ENCODE results near the gene ADGRD1.

The ADGRD1 gene

DNA sequence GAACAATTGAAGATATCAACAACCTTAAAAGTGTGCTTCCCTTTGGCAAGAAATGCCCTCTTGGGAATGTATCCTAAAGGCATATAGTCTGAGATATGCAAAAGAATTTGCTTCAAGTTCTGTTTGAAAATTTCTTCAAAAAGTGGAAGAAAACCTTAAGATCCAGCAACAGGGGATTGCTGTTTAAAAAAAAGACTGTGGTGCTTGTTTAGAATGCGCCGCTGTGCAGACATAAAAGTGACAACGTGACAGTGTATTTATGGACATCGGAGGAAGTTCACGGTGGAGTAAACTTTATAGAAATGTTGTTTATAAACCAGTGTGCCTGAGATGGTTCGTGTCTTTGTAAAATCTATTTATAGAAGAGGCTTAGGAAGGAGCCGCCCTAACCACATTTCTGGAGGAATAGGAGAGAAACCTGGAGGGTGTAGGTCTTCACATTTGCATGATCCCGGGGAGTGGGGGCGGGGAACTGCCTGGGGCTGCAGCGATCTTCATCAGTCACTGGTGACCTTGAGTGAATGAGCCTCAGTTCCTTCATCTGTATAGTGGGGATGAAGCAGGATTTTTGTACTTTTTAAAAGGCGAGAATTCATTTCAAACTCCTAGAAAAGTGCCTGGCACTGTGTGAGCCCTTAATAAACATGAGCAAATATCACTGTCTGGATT lies 27.5 kb downstream of the ADGRD1 start:
- no peak for DNase-seq
- CTCF ChIA-PET = no interaction called here
- no peak overlapping the region for H3K4me3 Mint-ChIP-seq
- H3K4me1 Mint-ChIP-seq = no peaks in the 10 kb centered on the region
- H3K27ac Mint-ChIP-seq = no peak overlapping the region
- no peaks in the 10 kb centered on the region for H3K36me3 Mint-ChIP-seq
- no peaks in the 10 kb centered on the region for H3K9me3 Mint-ChIP-seq
- H3K27me3 Mint-ChIP-seq = peaks cover 36% of the 10 kb centered on the region

DNA sequence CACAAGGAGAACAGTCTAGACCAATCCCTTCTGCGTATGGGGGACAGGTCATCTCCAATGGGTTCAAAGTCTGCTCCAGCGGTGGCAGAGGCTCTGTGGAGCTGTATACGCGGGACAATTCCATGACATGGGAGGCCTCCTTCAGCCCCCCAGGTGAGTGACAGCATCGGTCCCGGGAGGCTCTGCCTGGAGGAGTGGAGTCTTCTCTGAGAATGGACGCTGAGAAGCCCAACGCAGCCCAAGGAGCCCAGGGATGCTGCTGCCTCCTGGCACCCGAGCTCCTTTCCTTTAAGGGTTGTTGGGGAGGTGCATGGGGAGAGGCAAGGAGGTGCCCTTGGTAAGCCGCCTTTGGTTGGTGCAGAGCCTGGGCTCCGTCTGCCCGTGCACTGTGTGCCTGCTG lies 28.2 kb downstream of the ADGRD1 start:
- CTCF ChIA-PET = no interaction called here
- no peak for DNase-seq
- H3K4me1 Mint-ChIP-seq = no peaks in the 10 kb centered on the region

DNA sequence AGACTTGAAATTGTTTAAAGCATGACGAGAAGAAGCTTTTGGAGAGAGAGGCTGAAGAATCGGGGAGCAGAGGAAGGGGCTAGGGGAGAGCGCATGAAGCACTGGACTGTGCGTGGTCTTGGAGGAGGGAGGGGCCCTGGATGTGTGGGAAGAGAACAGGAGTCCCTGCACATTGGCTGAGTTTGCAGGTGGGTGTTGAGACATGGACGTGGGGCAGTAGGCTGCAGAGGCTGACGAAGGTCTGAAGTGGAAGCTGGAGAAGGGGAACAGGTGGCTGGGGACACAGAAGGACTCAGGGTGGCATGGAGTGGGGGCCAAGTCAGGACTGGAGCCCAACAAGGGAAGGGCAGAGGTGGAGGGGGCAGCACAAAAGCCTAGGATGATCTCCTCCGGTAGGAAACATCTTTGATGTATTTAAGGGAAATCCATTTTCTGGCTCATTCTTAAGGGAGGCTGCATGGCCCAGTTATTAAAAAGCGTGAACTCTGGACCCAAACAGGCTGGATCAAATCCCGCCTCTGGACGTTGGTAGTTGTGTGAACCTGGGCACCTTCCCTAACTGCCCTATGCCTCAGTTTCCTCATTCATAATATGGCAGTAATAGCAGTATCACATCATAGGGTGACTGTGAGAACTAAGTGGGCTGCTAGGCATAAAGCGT lies 29.0 kb downstream of the ADGRD1 start:
- Mint-ChIP-seq H3K9me3 (no peaks in the 10 kb centered on the region), H3K36me3 (no peaks in the 10 kb centered on the region), H3K4me1 (no peaks in the 10 kb centered on the region), H3K4me3 (no peak overlapping the region), H3K27ac (no peak overlapping the region), H3K27me3 (peaks cover 36% of the 10 kb centered on the region)
- DNase-seq = no peak
- CTCF ChIA-PET = no interaction called here

More for the DNA sequence above, 28.2 kb downstream of the ADGRD1 start:
- Mint-ChIP-seq H3K36me3 (no peaks in the 10 kb centered on the region), H3K27me3 (peaks cover 36% of the 10 kb centered on the region), H3K27ac (no peak overlapping the region), H3K4me3 (no peak overlapping the region), H3K9me3 (no peaks in the 10 kb centered on the region)

DNA sequence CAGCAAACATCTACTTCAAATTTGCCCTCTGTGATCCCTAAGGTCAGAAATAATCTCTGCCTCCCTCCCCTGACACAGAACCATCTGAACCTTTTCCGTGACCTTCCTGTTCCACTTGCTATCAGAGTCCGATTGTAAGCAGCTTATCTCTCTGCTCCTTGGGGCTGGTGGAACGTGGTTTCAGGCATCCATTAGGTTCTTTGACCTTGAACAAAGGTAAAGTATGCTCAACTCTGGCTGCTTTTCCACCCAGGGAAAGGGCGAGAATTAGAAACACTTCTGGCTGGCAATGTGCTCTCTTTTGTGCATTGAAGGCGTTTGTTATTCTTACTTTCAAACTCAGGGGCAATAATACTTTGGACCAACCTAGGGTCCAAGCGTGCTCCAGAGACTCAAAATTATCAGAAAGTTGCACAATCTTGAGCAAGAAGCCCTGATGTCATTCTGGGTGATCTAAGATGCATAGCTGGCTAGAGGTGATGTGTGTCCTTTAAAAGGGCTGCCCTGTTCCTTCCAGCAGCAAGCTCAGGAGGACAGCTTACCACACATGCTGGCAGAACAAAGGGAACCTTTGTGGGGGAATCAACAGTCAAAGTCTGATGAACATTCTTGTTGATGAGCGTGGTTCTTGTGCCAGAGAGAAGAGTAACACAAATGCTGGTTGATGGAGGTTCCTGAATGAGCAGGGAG lies 29.8 kb downstream of the ADGRD1 start:
- CTCF ChIA-PET = no interaction called here
- no peaks in the 10 kb centered on the region for H3K4me1 Mint-ChIP-seq
- no peaks in the 10 kb centered on the region for H3K36me3 Mint-ChIP-seq
- H3K9me3 Mint-ChIP-seq = no peaks in the 10 kb centered on the region
- DNase-seq = no peak
- no peak overlapping the region for H3K27ac Mint-ChIP-seq
- H3K27me3 Mint-ChIP-seq = peaks cover 36% of the 10 kb centered on the region
- no peak overlapping the region for H3K4me3 Mint-ChIP-seq

DNA sequence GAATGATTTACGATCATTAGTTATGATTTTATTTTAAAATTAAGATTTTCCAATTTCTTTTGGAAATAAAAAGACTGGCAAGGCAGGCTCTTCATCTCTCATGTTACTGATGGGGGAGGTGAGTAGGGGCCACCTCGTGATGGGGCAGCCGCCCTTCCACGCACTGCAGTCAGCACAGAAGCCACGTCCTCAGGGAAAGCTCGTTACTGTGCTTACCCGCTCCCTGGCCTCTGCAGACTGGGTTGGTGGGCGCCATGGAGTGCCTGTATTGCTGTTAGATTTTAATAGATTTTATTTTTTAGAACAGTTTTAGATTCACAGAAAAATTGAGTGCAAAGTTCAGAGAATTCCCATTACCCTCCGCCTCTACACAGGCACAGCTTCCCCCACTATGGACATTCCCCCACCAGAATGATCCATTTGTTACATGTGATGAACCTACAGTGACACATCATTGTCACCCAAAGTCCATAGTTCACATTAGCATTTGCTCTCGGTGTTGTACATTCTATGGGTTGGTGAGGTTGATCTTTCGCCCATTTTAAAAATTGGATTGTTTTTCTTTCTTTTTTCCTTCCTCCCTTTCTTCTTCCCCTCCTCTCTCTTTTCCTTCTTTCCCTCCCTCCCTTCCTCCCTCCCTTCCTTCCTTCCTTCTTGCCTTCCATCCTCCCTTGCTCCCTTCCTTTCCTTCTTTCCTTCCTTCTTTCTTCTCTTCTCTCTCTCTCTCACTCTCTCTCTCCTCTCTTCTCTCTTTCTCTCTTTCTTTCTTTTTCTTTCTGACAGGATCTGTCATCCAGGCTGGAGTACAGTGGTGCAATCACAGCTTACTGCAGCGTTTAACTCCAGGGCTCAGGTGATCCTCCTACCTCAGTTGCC lies 30.7 kb downstream of the ADGRD1 start:
- Mint-ChIP-seq H3K9me3 (no peaks in the 10 kb centered on the region), H3K27me3 (peaks cover 38% of the 10 kb centered on the region), H3K4me1 (no peaks in the 10 kb centered on the region), H3K36me3 (no peaks in the 10 kb centered on the region), H3K27ac (no peak overlapping the region), H3K4me3 (no peak overlapping the region)
- DNase-seq = no peak
- CTCF ChIA-PET = no interaction called here

DNA sequence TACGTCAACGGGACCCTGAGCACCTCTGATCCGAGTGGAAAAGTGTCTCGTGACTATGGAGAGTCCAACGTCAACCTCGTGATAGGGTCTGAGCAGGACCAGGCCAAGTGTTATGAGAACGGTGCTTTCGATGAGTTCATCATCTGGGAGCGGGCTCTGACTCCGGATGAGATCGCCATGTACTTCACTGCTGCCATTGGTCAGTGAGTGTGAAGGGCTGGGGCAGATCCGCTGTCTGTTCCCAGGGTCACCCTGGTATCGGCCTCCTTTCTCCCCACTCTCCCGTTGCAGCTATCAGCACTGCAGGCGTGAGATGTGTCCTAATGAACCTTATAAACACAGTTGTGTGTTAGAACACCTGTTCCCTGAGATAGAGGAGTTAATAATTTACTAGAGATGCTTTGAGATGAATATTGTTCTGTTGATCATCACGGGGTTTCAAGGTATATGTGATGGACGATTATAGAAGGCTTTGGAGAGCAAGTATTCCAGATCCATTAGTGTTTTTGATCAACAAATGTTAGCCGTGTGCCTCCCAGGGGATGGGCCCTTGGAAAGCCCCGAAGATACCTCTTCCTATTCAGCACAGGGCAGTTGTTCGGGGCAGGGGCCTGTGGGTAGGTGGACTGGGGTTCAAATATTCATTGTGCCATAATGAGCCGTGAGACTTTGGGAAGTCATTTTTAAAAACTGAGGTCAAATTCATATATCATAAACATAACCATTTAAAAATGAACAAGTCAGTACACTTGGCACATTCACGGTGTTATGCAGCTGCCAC lies 33.6 kb downstream of the ADGRD1 start:
- CTCF ChIA-PET = no interaction called here
- Mint-ChIP-seq H3K36me3 (no peaks in the 10 kb centered on the region), H3K27ac (no peak overlapping the region), H3K4me3 (no peak overlapping the region), H3K4me1 (no peaks in the 10 kb centered on the region), H3K9me3 (no peaks in the 10 kb centered on the region), H3K27me3 (peaks cover 30% of the 10 kb centered on the region)
- no peak for DNase-seq

DNA sequence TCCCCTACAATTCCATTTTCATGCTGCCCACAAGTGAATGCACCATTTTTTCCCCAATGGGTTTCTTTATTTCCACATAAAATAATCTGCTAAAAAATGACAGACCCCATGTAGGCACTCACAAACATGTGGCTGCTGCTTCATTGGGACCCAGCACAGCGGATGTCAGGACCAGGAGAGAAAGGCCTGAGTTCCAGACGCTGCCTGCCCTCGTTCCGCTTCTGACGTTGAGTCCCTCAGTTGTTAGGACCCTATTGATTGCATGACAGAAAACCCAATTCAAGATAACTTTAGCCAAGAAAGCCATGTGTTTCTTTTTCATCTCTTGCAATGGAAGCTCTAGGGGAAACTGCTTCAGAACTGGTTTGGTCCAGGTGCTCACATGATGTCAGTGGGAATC lies 34.6 kb downstream of the ADGRD1 start:
- Mint-ChIP-seq H3K9me3 (no peaks in the 10 kb centered on the region), H3K36me3 (no peaks in the 10 kb centered on the region), H3K27ac (no peak overlapping the region), H3K4me3 (no peak overlapping the region), H3K27me3 (peaks cover 25% of the 10 kb centered on the region), H3K4me1 (no peaks in the 10 kb centered on the region)
- CTCF ChIA-PET = no interaction called here
- DNase-seq = no peak

DNA sequence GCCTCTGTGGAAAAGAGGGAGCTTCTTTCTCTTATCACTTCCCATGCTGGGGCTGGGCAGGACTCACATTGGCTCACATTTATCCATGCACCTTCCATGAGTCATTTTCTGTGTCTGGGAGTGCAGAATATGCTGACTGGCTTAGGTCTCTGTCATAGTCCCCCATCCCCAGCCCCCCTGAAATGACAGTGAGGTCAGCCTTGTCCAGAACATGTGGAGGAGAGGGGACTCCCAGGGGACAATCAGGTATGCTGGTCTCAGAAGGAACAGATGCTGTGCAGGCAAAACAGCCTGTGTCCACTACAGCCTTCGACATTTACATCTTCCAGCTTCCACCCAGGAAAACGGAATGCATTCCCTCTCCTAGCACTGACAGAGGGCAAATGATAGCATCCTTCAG lies 35.0 kb downstream of the ADGRD1 start:
- H3K27ac Mint-ChIP-seq = no peak overlapping the region
- no peaks in the 10 kb centered on the region for H3K9me3 Mint-ChIP-seq
- CTCF ChIA-PET = no interaction called here
- H3K4me1 Mint-ChIP-seq = no peaks in the 10 kb centered on the region
- H3K4me3 Mint-ChIP-seq = no peak overlapping the region
- peaks cover 27% of the 10 kb centered on the region for H3K27me3 Mint-ChIP-seq
- DNase-seq = no peak
- no peaks in the 10 kb centered on the region for H3K36me3 Mint-ChIP-seq

DNA sequence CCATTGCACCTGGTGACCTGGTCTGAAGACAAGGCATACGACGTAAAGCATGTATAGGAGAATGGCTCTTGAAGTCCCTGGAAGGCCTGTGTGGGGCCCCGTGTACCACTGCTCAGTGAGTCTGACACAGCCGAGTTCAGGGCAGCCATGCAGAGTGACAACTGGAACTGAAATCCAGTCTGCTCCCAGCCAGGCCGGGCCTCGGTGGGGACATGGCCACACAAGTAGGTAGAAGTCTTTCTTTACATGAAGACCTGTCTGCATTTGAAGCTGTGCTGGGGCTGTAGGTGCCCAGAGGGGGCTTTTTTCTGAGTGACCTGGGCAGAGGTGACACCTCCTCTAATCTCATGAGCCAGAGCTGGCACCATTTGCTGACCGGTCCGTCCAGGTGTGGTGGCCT lies 35.7 kb downstream of the ADGRD1 start:
- Mint-ChIP-seq H3K4me3 (no peak overlapping the region), H3K36me3 (no peaks in the 10 kb centered on the region), H3K27me3 (peaks cover 29% of the 10 kb centered on the region), H3K27ac (no peak overlapping the region), H3K9me3 (no peaks in the 10 kb centered on the region), H3K4me1 (no peaks in the 10 kb centered on the region)
- CTCF ChIA-PET = no interaction called here
- no peak for DNase-seq

DNA sequence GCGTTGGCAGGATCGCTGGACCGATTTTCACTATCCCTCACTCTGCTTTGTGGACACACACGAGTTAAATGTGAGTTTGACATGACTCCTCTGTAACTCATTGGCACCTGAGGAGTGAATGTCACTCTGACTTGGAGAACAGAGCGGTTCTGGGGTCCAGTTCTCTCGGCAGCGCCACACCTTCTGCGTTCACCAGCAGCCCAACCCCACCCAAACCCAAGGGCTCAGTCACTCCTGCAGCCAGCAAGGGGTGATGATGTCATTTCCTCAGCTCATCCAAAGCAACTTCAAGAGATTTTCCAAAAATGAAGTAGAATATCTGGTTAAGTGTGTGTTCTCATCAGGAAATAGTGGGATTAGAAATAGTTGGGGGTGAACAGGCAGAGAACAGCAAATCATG lies 36.3 kb downstream of the ADGRD1 start:
- no peak for DNase-seq
- Mint-ChIP-seq H3K36me3 (no peaks in the 10 kb centered on the region), H3K9me3 (no peaks in the 10 kb centered on the region), H3K4me1 (no peaks in the 10 kb centered on the region), H3K27me3 (peaks cover 24% of the 10 kb centered on the region), H3K27ac (no peak overlapping the region), H3K4me3 (no peak overlapping the region)
- CTCF ChIA-PET = no interaction called here

DNA sequence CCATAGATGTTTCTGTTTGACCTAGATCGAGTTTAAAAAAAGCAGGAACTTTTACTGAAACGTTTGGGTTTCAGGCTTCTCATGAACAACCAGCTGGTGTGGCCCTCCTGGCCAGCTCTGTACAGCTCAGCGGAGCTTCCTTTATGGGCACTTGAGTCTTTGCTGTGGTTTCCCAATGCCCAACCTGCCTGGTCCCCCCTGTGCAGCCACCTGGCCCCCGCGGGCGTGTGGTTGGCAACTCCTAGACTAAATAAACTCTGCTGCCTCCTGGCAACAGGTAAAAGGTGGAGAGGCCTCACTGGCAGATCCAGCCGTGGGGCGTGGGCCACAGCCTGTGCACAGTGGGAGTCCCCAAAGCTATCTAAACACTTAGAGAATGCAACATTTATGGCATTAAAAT lies 38.7 kb downstream of the ADGRD1 start:
- H3K27ac Mint-ChIP-seq = no peak overlapping the region
- H3K4me3 Mint-ChIP-seq = no peak overlapping the region
- no peaks in the 10 kb centered on the region for H3K4me1 Mint-ChIP-seq
- CTCF ChIA-PET = no interaction called here
- H3K27me3 Mint-ChIP-seq = peaks cover 24% of the 10 kb centered on the region
- no peaks in the 10 kb centered on the region for H3K9me3 Mint-ChIP-seq
- DNase-seq = no peak
- H3K36me3 Mint-ChIP-seq = no peaks in the 10 kb centered on the region

DNA sequence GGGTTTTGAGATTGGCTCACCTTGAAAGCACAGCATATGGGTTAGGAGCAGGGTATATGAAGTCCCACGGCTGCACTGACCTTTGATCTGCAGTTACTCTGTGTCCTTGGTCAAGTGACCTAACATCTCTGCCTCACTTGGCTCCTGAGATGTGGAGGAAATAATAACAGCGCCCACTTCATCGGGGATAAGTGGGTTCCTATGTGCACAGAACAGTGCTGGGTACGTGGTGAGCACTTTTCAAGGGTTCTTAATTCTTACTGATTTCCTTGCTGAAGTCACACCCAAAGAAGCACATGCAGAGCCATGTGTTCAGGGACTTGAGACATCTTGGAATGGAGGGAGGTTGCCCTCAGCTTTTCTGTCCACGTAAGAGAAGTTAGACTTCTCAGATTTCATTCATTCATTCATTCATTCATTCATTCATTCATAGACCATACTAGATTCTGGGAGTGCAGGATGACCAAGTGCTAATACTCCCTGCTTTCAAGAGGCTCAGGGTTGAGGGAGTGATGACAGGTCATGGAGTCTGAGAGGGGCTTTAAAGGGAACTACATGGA lies 39.4 kb downstream of the ADGRD1 start:
- no peaks in the 10 kb centered on the region for H3K9me3 Mint-ChIP-seq
- no peaks in the 10 kb centered on the region for H3K4me1 Mint-ChIP-seq
- CTCF ChIA-PET = no interaction called here
- DNase-seq = no peak
- peaks cover 24% of the 10 kb centered on the region for H3K27me3 Mint-ChIP-seq
- H3K27ac Mint-ChIP-seq = no peak overlapping the region
- H3K4me3 Mint-ChIP-seq = no peak overlapping the region
- H3K36me3 Mint-ChIP-seq = no peaks in the 10 kb centered on the region

DNA sequence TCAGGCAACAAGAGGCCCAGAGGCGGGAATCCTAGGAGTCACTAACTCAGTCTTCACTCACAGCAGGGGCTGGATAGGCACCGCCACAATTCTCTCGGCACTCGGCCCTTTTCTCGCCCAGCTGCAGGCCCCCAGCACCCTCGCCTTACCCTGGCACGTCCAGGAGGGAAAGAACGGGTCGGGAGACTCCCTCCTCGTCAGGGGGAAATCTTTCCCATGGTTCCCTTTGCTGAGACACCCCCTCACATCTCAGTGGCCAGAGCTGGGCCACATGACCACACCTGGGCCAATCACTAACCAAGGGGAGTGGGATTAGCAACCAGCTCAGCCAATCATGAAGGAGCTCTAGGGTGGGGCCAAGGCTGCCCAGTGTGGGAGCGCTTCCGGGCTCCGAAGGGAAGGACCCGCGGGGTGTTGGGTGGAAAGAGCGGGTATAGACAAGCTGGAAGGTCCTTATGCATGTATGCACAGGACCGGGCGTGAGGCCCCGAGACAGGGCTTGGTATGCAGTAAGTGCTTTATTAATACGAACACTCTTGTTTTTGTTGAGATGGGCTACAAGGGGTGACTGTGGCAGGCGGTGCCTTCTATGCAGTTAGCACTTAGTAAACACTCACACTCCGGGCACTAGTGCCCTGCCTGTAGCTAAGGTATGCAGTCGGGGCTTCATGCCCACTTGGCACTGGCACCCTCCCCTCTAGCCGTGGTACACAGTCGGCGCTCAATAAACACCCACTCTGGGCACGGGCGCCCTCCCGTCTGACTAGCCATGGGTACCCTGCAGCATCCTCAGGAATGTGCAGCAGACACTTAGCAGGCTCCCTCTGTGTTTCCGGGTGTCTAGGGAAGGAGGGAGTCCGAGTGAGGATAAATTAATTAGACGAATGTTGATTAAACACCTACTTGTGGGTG lies 40.3 kb downstream of the ADGRD1 start:
- Mint-ChIP-seq H3K27ac (no peak overlapping the region), H3K9me3 (peaks cover 3% of the 10 kb centered on the region), H3K36me3 (no peaks in the 10 kb centered on the region), H3K4me3 (no peak overlapping the region), H3K27me3 (peaks cover 24% of the 10 kb centered on the region), H3K4me1 (no peaks in the 10 kb centered on the region)
- DNase-seq = no peak
- CTCF ChIA-PET = no interaction called here
